Ovary (tissue), 9 donors: ENCODE data around the gene TLR3. TPM values are rescaled to one million over a fixed set of nuclear protein-coding genes. Genes with fewer than 3 reads are reported as not detected.

ENCODE experiments used
- DNase-seq, 5 donors: peaks; one replicate each; pipeline ENCODE4 v3.0.0-alpha.2; 2019 to 2020
- H3K27ac ChIP-seq, 2 donors: fragments of 200-600 bp; one replicate each; pipeline versions ENCODE4 v1.5.1 to v1.8.0; 2019 to 2022
- H3K27me3 ChIP-seq: fragments of 200-600 bp; one replicate; pipeline ENCODE4 v1.8.0; 2022
- H3K36me3 ChIP-seq: fragments of 200-600 bp; sonication (generic); one replicate; pipeline ENCODE4 v1.5.1; 2019
- H3K4me1 ChIP-seq: one replicate; pipeline ENCODE4 v1.8.1; 2013; ENCODE audit warnings: mild to moderate bottlenecking, moderate library complexity; ENCODE audit not compliant: insufficient read depth
- H3K4me3 ChIP-seq: fragments of 200-600 bp; sonication (generic); one replicate; pipeline ENCODE4 v1.5.1; 2017
- H3K9me3 ChIP-seq, 2 donors: fragments of 200-600 bp in 1 of 2; sonication (generic) in 1 of 2; one replicate each; pipeline versions ENCODE4 v1.5.1 to v1.8.1; 2013 to 2019; ENCODE audit warnings: mild to moderate bottlenecking in 1 of 2, moderate library complexity in 1 of 2
- EP300 ChIP-seq: sonication (generic); formaldehyde crosslinking; IDR thresholded peaks from one replicate; pipeline ENCODE4 v1.6.1; 2017; ENCODE audit warnings: antibody characterized with exemption
- POLR2A ChIP-seq: fragments of 450-650 bp; IDR thresholded peaks from one replicate; pipeline ENCODE4 v1.6.1; 2017; ENCODE audit warnings: antibody characterized with exemption, mild to moderate bottlenecking, moderate library complexity
- WGBS, 3 donors: extraction: QIAGEN DNeasy Blood & Tissue Kit in 1 of 3; methylation state at CpG; one replicate each; pipeline versions ENCODE4 v1.1.5 to v1.1.7; 2013 to 2017; 5-methylcytosine and 5-hydroxymethylcytosine counted together
- intact Hi-C, 4 donors: fragments of 100-400 bp; cut with DNase I; formaldehyde crosslinking; loops; one replicate each; pipeline versions ENCODE4 v1.11.0 to v1.15.1; 2022 to 2023
- polyA plus RNA-seq, 2 donors: library from polyadenylated mRNA; stranded (reverse); fragments of 200-250 nt in 1 of 2; fragments of 350-450 nt in 1 of 2; fragmentation: Illumina TruSeq in 1 of 2; extraction: RNeasy Lipid Tissue Mini Kit (QIAGEN cat#74804) in 1 of 2; gene quantifications; one replicate each; pipeline ENCODE4 v1.2.3, GENCODE V29; 2013 to 2014
- total RNA-seq, 7 donors: library from RNA; depleted of rRNA in 2 of 7; stranded (reverse); fragments of >200 nt in 2 of 7; fragmentation: NEBNext Ultra II Directional in 3 of 7; extraction: Animal tissue kit (Norgen Biotek cat#: 25700) in 3 of 7; gene quantifications; one replicate each; pipeline versions ENCODE4 v1.1.0 to v1.2.4, GENCODE V29; 2016 to 2023
- TF ChIP-seq, protein P1 (sequence below), 3 donors: fragments of 450-650 bp in 2 of 3; fragments of 200-600 bp in 1 of 3; IDR thresholded peaks; one replicate each; pipeline versions ENCODE4 v1.5.1 to v1.8.0; 2016 to 2022; ENCODE audit warnings: antibody characterized with exemption in 3 of 3, mild to moderate bottlenecking in 1 of 3
- donor health status: DM: no; HTN: no; CAD: no; lungs with moderate emphysema.
- donor health status: DM: no; HTN: no; CAD: no.
- donor health status: Bipolar disorder and iron deficiency.
- donor health status: DM: yes; HTN: yes; CAD: no.
- donor health status: DM: no; HTN: no; CAD: no.
- donor health status: DM: yes; HTN: yes; CAD: no.

Gene TLR3
- total and polyA plus RNA-seq, 9 donors = 2.2 to 14.8 (median 9.4) TPM

DNA sequence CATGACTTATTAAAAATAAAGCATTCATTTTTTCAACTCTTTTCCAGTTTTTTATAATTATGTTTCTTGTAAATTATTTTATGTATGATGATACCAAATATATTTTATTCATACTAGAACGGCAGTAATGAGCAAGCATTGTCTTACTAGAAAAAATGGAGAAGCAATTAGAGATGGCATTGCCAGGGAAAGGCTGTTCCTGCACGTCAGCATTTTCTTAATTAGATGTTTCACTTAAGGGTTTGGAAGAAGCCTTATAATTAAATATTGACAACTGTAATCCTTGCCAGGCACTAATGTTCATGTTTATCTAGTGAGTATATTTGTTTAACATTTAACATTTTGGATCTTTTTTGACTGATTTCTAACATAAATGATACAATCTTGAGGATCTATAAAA is 52.1 kb downstream of the TLR3 start:
- no peak overlapping the region for H3K27ac ChIP-seq
- DNase-seq = no peak
- H3K4me1 ChIP-seq = no peaks in the 10 kb centered on the region
- 89 to 91% (median 89%) methylated on average over 2 of the region's 2 CpGs for WGBS, 3 donors
- no peaks in the 10 kb centered on the region for H3K27me3 ChIP-seq
- TF ChIP-seq, protein P1, sequence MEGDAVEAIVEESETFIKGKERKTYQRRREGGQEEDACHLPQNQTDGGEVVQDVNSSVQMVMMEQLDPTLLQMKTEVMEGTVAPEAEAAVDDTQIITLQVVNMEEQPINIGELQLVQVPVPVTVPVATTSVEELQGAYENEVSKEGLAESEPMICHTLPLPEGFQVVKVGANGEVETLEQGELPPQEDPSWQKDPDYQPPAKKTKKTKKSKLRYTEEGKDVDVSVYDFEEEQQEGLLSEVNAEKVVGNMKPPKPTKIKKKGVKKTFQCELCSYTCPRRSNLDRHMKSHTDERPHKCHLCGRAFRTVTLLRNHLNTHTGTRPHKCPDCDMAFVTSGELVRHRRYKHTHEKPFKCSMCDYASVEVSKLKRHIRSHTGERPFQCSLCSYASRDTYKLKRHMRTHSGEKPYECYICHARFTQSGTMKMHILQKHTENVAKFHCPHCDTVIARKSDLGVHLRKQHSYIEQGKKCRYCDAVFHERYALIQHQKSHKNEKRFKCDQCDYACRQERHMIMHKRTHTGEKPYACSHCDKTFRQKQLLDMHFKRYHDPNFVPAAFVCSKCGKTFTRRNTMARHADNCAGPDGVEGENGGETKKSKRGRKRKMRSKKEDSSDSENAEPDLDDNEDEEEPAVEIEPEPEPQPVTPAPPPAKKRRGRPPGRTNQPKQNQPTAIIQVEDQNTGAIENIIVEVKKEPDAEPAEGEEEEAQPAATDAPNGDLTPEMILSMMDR (IDR thresholded peaks at IDR 0.05) = no peak
- no peak for TF ChIP-seq EP300
- TF ChIP-seq POLR2A = no peak
- no peaks in the 10 kb centered on the region for H3K9me3 ChIP-seq
- intact Hi-C loops = no loop called here
- H3K4me3 ChIP-seq = no peak overlapping the region
- no peaks in the 10 kb centered on the region for H3K36me3 ChIP-seq

DNA sequence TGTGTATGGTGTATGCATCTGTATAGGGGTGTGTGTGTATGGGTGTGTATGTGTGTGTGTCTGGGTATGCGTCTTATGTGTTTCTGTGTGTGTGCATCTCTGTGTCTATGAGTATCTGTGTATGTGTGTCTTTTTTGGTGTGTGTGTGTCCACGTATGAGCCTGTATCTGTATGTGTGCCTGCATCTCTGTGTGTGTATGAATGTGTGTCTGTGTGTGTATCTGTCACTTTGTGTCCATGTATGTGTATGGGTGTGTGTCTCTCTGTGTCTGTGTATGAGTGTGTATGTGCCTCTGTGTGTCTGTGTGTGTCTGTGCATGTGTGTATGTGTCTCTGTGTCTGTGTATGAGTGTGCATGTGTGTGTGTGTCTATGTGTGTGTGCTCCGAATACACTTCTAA is 59.9 kb downstream of the TLR3 start:
- Histone ChIP-seq H3K4me1 (no peaks in the 10 kb centered on the region), H3K27me3 (no peaks in the 10 kb centered on the region), H3K9me3 (no peaks in the 10 kb centered on the region), H3K36me3 (no peaks in the 10 kb centered on the region), H3K27ac (no peak overlapping the region), H3K4me3 (no peak overlapping the region)
- TF ChIP-seq EP300 = no peak
- TF ChIP-seq, protein P1 (IDR thresholded peaks at IDR 0.05) = no peak
- no peak for TF ChIP-seq POLR2A
- no peak for DNase-seq
- intact Hi-C loops = no loop called here
- 91 to 96% (median 96%) methylated on average over 3 of the region's 3 CpGs for WGBS, 3 donors

DNA sequence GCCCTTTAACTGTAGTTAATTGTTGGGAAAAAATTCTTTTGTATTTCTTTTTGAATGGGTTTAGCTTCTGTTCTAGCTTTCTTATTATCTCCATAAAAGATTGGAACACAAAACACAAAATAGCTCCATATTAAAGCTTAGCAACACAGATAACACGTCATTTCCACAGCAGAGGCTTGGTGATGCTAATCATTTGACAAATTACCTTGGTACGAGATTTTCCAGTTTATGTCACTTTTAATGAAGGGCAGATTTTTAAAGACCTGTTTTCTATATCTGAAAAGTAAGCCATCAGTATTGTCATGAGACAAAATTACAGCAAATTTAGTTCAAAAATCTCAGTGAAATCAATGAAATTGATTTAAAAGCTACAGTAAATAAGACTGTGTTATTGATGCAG is 63.0 kb downstream of the TLR3 start:
- WGBS, 3 donors = 84 to 87% (median 86%) methylated on average over 2 of the region's 2 CpGs
- Histone ChIP-seq H3K9me3 (no peaks in the 10 kb centered on the region), H3K4me3 (no peak overlapping the region), H3K36me3 (no peaks in the 10 kb centered on the region), H3K4me1 (no peaks in the 10 kb centered on the region), H3K27ac (no peak overlapping the region), H3K27me3 (no peaks in the 10 kb centered on the region)
- TF ChIP-seq POLR2A = no peak
- TF ChIP-seq, protein P1 (IDR thresholded peaks at IDR 0.05) = no peak
- TF ChIP-seq EP300 = no peak
- intact Hi-C loops = loop anchor here in 1 of 4 donors (10.0 kb wide), 1 partner anchor 67 kb away; the partner anchor contains the start of gene TLR3
- DNase-seq = no peak

DNA sequence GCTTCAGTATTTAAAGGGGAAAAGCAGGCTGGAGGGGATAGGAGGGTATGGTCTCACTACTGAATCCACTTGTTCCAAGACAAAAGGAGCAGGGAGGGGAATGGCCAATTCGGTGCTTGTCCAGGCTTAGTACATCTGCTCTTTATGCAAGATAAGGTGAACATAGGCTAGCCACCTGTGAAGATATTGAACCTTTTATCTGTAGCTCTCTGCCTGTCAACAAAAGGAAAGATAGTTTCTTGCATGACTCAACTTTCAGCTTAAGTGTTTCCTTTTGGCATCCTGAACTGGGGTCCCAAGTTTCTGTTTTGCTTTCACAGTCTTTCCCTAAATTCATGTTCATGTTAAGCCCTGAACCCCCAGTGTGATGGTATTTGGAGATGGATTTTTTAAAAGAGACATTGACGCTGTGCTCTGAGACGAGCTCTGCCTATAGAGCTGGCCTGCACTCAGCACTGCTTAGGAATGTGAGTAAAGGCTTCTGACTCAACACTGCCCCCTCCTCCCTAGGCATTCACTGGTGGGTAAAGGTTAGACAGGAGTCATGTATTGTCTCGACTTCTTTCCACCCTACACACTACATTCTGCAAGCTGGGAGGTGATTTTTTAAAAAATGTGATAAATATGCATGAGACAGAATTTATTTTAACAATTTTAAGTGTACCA is 63.8 kb downstream of the TLR3 start:
- no peak for DNase-seq
- TF ChIP-seq, protein P1 (IDR thresholded peaks at IDR 0.05) = no peak
- TF ChIP-seq POLR2A = no peak
- TF ChIP-seq EP300 = no peak
- Histone ChIP-seq H3K27ac (no peak overlapping the region), H3K4me1 (no peaks in the 10 kb centered on the region), H3K36me3 (no peaks in the 10 kb centered on the region), H3K9me3 (no peaks in the 10 kb centered on the region), H3K27me3 (no peaks in the 10 kb centered on the region), H3K4me3 (no peak overlapping the region)
- WGBS, 3 donors = 24 to 32% (median 30%) methylated on average over 4 of the region's 4 CpGs
- intact Hi-C loops = loop anchor here in 1 of 4 donors (10.0 kb wide), 1 partner anchor 68 kb away; the partner anchor contains the start of gene TLR3
